OCI-LY3 (cell line): ENCODE results near the gene SPATA24.
"Not testable (repeated sequence)": the region's sequence is repeated elsewhere in the genome, so short reads cannot be mapped to it uniquely, and the experiment has no call there.

ENCODE experiments used
- CTCF ChIP-seq: fragments of 200-600, 300-600 bp; sonication (generic); IDR thresholded peaks from 2 replicates; pipeline ENCODE4 v1.5.1; 2014; ENCODE audit warnings: antibody characterized with exemption, low read length, low read depth
- EZH2phosphoT487 ChIP-seq: fragments of 200-600 bp; shearing (Covaris generic); IDR thresholded peaks from 2 replicates; pipeline ENCODE4 v1.6.1; 2018; ENCODE audit warnings: antibody characterized with exemption, mixed run types, low read depth

GRCh38 chr5:139386956-139387355, 16.9 kb downstream of the SPATA24 start:
- TF ChIP-seq CTCF, EZH2phosphoT487: not testable (repeated sequence)
